Activated naive CD8-positive, alpha-beta T cell treated with anti-CD3 and anti-CD28 coated beads for 36 hours (primary cell): ENCODE data around the gene B4GALNT3. TPM values are rescaled to one million over a fixed set of nuclear protein-coding genes. Genes with fewer than 3 reads are reported as not detected.

Source experiments
- DNase-seq: peaks from one replicate; pipeline ENCODE4 v3.0.0; 2021
- H3K27ac Mint-ChIP-seq: one replicate; pipeline ENCODE4 v1.8.0; 2022; ENCODE audit warnings: mild to moderate bottlenecking, moderate library complexity, mixed read lengths
- H3K27me3 Mint-ChIP-seq: one replicate; pipeline ENCODE4 v1.8.0; 2022; ENCODE audit warnings: mild to moderate bottlenecking, mixed read lengths
- H3K36me3 Mint-ChIP-seq: one replicate; pipeline ENCODE4 v1.8.0; 2021; ENCODE audit warnings: mild to moderate bottlenecking, mixed read lengths
- H3K4me1 Mint-ChIP-seq: one replicate; pipeline ENCODE4 v1.8.0; 2021; ENCODE audit warnings: mixed read lengths
- H3K4me3 Mint-ChIP-seq: one replicate; pipeline ENCODE4 v1.8.0; 2022; ENCODE audit warnings: mild to moderate bottlenecking, moderate library complexity, mixed read lengths
- H3K9me3 Mint-ChIP-seq: one replicate; pipeline ENCODE4 v1.8.0; 2022; ENCODE audit warnings: mixed read lengths
- total RNA-seq, 2 experiments: library from RNA; stranded (reverse); gene quantifications; one replicate each; pipeline ENCODE4 v1.2.3, GENCODE V29; 2021

B4GALNT3 gene
- total RNA-seq, 2 experiments from 2014 or later, result 0.66 to 1.1 TPM

- Mint-ChIP-seq H3K4me3 (no peak overlapping the region), H3K27me3 (no peaks in the 10 kb centered on the region), H3K9me3 (peaks cover 1% of the 10 kb centered on the region), H3K36me3 (no peaks in the 10 kb centered on the region), H3K4me1 (peaks cover 3% of the 10 kb centered on the region), H3K27ac (no peak overlapping the region)
- no peak for DNase-seq
Observed at GRCh38 chr12:586318-587071, 126.8 kb downstream of the B4GALNT3 start.

- Mint-ChIP-seq H3K4me3 (no peak overlapping the region), H3K36me3 (no peaks in the 10 kb centered on the region), H3K4me1 (peaks cover 3% of the 10 kb centered on the region), H3K27me3 (no peaks in the 10 kb centered on the region), H3K9me3 (peaks cover 1% of the 10 kb centered on the region), H3K27ac (no peak overlapping the region)
- no peak for DNase-seq
Observed at GRCh38 chr12:587132-588023, 127.6 kb downstream of the B4GALNT3 start.

- Mint-ChIP-seq H3K4me1 (peaks cover 3% of the 10 kb centered on the region), H3K27ac (no peak overlapping the region), H3K4me3 (no peak overlapping the region), H3K27me3 (no peaks in the 10 kb centered on the region), H3K9me3 (peaks cover 1% of the 10 kb centered on the region), H3K36me3 (no peaks in the 10 kb centered on the region)
- DNase-seq, result no peak
Observed at GRCh38 chr12:588024-588322, 128.2 kb downstream of the B4GALNT3 start.

GRCh38 chr12:588646-589045 is 128.9 kb downstream of the B4GALNT3 start:
- Mint-ChIP-seq H3K9me3 (peaks cover 1% of the 10 kb centered on the region), H3K27ac (no peak overlapping the region), H3K4me1 (peaks cover 3% of the 10 kb centered on the region), H3K36me3 (no peaks in the 10 kb centered on the region), H3K4me3 (no peak overlapping the region), H3K27me3 (no peaks in the 10 kb centered on the region)
- no peak for DNase-seq

- Mint-ChIP-seq H3K27me3 (no peaks in the 10 kb centered on the region), H3K36me3 (no peaks in the 10 kb centered on the region)
- no peak for DNase-seq
Observed at GRCh38 chr12:590206-590750, 130.5 kb downstream of the B4GALNT3 start.

GRCh38 chr12:591167-592023 is 131.7 kb downstream of the B4GALNT3 start:
- H3K36me3 Mint-ChIP-seq, result no peaks in the 10 kb centered on the region
- peaks cover 1% of the 10 kb centered on the region for H3K9me3 Mint-ChIP-seq
- no peak for DNase-seq
- peaks cover 3% of the 10 kb centered on the region for H3K4me1 Mint-ChIP-seq
- no peak overlapping the region for H3K4me3 Mint-ChIP-seq
- H3K27ac Mint-ChIP-seq, result no peak overlapping the region
- H3K27me3 Mint-ChIP-seq, result no peaks in the 10 kb centered on the region

More at GRCh38 chr12:590206-590750, 130.5 kb downstream of the B4GALNT3 start:
- Mint-ChIP-seq H3K4me1 (peaks cover 3% of the 10 kb centered on the region), H3K4me3 (no peak overlapping the region), H3K9me3 (peaks cover 1% of the 10 kb centered on the region), H3K27ac (no peak overlapping the region)

GRCh38 chr12:592024-592505 is 132.3 kb downstream of the B4GALNT3 start:
- peaks cover 3% of the 10 kb centered on the region for H3K4me1 Mint-ChIP-seq
- no peak overlapping the region for H3K27ac Mint-ChIP-seq
- peaks cover 1% of the 10 kb centered on the region for H3K9me3 Mint-ChIP-seq
- no peak overlapping the region for H3K4me3 Mint-ChIP-seq
- no peaks in the 10 kb centered on the region for H3K27me3 Mint-ChIP-seq
- no peak for DNase-seq
- H3K36me3 Mint-ChIP-seq, result no peaks in the 10 kb centered on the region

- Mint-ChIP-seq H3K36me3 (no peaks in the 10 kb centered on the region), H3K9me3 (no peaks in the 10 kb centered on the region), H3K4me1 (peaks cover 3% of the 10 kb centered on the region), H3K4me3 (no peak overlapping the region), H3K27ac (no peak overlapping the region), H3K27me3 (no peaks in the 10 kb centered on the region)
- DNase-seq, result no peak
Observed at GRCh38 chr12:593396-594270, 133.9 kb downstream of the B4GALNT3 start.

GRCh38 chr12:597926-598568 is 138.3 kb downstream of the B4GALNT3 start:
- H3K36me3 Mint-ChIP-seq, result no peaks in the 10 kb centered on the region
- DNase-seq, result no peak
- H3K4me3 Mint-ChIP-seq, result no peak overlapping the region
- H3K4me1 Mint-ChIP-seq, result no peaks in the 10 kb centered on the region
- H3K27ac Mint-ChIP-seq, result no peak overlapping the region
- no peaks in the 10 kb centered on the region for H3K27me3 Mint-ChIP-seq
- H3K9me3 Mint-ChIP-seq, result no peaks in the 10 kb centered on the region

- H3K4me3 Mint-ChIP-seq, result no peak overlapping the region
- no peaks in the 10 kb centered on the region for H3K27me3 Mint-ChIP-seq
- no peak for DNase-seq
- H3K4me1 Mint-ChIP-seq, result no peaks in the 10 kb centered on the region
- no peaks in the 10 kb centered on the region for H3K9me3 Mint-ChIP-seq
- no peak overlapping the region for H3K27ac Mint-ChIP-seq
- no peaks in the 10 kb centered on the region for H3K36me3 Mint-ChIP-seq
Observed at GRCh38 chr12:599756-600155, 140.0 kb downstream of the B4GALNT3 start.

- Mint-ChIP-seq H3K4me3 (no peak overlapping the region), H3K9me3 (no peaks in the 10 kb centered on the region), H3K27ac (no peak overlapping the region), H3K4me1 (no peaks in the 10 kb centered on the region), H3K36me3 (no peaks in the 10 kb centered on the region), H3K27me3 (no peaks in the 10 kb centered on the region)
- no peak for DNase-seq
Observed at GRCh38 chr12:601976-602699, 142.4 kb downstream of the B4GALNT3 start.

GRCh38 chr12:602700-603068 is 142.9 kb downstream of the B4GALNT3 start:
- Mint-ChIP-seq H3K4me3 (no peak overlapping the region), H3K27me3 (no peaks in the 10 kb centered on the region), H3K27ac (no peak overlapping the region), H3K36me3 (no peaks in the 10 kb centered on the region), H3K9me3 (no peaks in the 10 kb centered on the region), H3K4me1 (peaks cover 5% of the 10 kb centered on the region)
- DNase-seq, result no peak

- no peak overlapping the region for H3K4me3 Mint-ChIP-seq
- H3K36me3 Mint-ChIP-seq, result no peaks in the 10 kb centered on the region
- DNase-seq, result no peak
- no peak overlapping the region for H3K27ac Mint-ChIP-seq
- peaks cover 11% of the 10 kb centered on the region for H3K4me1 Mint-ChIP-seq
- no peaks in the 10 kb centered on the region for H3K9me3 Mint-ChIP-seq
- no peaks in the 10 kb centered on the region for H3K27me3 Mint-ChIP-seq
Observed at GRCh38 chr12:604956-605355, 145.2 kb downstream of the B4GALNT3 start.
